Dermis blood vessel endothelial cell (primary cell): Measurements from ENCODE around the gene UNC5B. TPM values are rescaled to one million over a fixed set of nuclear protein-coding genes. Genes with fewer than 3 reads are reported as not detected.

ENCODE experiments used
- DNase-seq: peaks from one replicate; pipeline ENCODE4 v3.0.0; 2010
- total RNA-seq: library from RNA; depleted of rRNA; stranded (reverse); fragments of >200 nt; gene quantifications from 2 replicates; pipeline ENCODE4 v1.2.3, GENCODE V29; 2014

The UNC5B gene
- total RNA-seq, 1 donor from 2014 or later, result 15.1 TPM

- no peak for DNase-seq
Measured at GRCh38 chr10:71223347-71224058, 11.1 kb downstream of the UNC5B start.

DNA sequence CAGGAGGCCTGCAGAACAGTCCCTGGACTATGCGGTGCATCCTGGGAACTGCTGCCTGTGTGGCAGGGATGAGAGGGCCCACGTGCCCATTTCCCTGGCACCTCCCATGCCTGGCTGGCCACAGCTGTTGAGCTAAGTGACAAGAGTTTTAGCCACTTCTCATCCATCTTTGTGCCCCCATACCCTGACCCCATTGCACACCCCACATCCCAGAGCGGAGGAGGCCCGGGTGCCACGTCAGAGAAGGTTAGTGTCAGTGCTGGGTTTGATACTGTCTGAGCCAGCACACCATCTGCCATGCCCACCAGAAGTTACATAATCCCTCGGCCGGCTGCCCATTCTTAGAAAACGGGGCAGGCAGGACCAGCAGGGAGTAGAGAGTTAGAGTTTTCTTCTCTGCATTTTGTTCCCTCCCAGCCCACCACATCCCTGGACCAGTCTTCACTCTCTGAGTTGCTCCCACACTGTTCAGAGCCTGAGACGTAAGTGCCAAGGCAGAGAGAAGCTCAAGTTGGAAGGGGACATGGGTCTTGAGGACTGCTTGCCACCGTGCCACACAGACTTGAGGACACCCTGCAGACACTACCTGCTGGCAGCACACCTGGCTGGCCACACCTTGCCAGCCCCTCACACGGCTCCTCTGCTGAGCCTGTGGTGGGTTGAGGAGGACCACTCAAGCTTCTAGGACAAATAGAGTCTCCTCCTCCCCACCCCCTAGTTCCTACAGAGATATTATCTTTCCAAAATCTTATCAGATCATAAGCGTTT, 13.1 kb downstream of the UNC5B start:
- no peak for DNase-seq

GRCh38 chr10:71228875-71229675, 16.7 kb downstream of the UNC5B start:
- DNase-seq, result no peak

DNA sequence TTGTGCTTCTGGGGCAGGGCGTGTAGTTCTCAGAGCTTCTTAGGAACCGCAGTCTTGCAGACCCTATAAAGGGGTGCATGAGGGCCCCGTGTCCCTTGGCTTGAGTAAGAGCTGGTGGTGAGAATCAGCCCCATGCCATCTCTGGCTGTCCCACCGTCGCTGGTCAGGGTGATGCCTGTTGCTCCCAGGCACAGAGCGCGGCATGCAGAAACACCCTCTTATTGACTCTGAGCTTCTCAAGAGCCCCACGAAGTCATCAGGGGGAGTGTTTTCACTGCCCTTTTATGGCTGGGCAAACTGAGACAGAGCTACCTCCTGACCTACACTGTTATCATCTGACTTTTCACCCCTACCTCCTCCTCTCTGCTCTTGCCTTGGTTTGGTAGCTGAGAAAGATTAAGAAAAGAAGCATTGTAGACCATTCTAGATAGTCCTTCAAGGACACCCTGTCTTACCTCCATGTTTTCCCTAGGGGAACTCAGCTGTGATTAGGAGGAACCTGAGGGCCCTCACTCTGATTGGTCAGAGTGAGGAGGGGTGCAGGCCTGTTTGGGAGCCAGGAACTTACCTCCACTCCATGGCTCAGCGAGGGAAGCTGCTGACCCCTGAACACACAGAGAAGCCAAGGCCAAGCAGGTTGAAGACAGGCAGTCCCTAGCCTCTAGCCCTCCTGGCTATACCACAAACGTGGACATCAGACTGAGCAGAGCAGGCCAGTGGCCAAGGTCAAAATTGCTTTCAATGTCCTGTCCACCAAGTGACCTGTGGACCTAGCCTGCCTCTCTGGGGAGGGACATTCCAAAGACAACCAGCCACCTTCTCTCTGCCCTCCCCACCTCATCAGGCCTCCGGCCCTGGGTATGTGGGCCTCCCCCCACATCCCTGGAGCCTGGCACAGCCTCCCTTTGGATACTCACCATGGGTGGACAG, 17.6 kb downstream of the UNC5B start:
- no peak for DNase-seq

DNA sequence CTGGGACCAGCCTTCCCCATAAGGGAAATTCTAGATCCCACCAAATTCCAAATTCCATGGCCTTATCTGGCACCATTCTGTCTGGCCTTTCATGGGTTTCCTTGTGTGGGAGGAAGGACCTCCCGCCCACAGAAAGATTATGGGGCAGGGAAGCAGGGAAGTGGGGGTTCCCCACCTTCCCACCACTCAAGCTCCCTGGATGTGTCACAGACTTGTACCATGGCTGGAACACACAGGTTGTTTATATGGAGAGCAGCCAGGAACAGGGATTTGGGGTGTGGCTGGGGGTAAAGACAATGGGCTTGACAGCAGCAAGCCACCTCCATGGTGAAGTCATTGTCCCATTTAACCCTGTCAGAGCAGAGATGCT, 18.3 kb downstream of the UNC5B start:
- no peak for DNase-seq

GRCh38 chr10:71231206-71231605, 18.8 kb downstream of the UNC5B start:
- no peak for DNase-seq

GRCh38 chr10:71232089-71232998, 20.0 kb downstream of the UNC5B start:
- DNase-seq, result no peak

DNA sequence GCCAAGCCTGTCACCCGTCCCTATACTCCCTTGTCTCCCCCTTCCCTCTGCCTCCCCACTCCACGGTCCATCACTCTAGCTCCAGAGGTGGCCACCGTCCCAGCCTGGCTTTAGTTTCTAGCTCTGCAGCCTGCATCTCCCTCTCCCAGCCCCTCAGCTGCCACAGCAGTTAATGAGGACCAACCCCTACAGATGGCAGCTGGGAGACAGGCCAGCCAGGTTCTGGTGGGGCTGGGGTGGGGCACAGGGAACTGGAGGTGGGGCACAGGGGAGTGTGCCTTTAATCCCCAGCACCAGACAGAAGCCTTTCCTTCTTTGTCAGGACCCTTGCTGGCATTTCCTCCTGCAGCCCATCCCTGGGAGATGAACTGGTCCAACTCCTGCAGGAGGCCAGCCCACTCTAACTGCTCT, 21.1 kb downstream of the UNC5B start:
- DNase-seq, result no peak

DNA sequence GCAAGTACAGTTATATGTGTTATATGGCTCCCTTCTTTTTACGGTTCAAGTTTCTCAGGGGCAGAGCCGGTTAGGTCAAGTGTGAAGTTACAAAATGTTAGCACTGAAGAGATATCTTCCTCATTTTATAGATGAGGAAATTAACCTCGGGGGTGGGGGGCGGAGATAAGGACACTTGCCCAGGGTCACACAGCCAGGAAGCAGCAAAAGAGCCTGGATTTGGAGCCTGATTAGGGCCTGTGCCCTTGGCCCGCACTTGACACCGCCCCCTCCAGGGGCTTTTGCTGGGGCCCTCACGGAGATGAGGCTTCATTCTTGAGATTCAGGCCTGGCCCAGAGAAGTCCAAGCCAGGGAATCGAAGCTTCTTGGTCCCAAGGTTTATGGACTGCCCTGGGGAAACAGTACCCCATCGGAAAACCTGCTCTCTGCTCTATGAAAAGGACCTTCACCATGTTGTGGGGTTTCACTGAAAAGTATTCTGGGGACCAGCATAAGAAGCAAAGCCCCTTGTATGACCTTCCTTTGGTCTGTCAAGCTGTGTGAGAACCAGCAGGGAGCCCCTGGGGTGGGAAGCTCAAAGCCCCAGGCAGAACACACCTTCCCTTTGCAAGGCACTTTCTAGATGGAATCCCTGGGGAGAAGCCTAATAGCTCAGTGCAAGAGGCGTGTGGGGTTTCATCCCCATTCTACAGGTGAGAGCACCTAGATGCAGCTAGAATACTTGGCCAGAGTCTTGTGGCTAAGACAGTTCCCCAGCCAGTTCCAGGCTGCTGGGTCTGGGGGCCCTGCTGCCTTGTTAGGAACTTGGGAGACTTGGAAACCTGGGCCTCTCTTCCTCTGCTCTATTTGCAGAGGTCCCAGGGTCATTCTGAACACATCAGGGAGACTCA, 21.9 kb downstream of the UNC5B start:
- DNase-seq, result no peak

DNA sequence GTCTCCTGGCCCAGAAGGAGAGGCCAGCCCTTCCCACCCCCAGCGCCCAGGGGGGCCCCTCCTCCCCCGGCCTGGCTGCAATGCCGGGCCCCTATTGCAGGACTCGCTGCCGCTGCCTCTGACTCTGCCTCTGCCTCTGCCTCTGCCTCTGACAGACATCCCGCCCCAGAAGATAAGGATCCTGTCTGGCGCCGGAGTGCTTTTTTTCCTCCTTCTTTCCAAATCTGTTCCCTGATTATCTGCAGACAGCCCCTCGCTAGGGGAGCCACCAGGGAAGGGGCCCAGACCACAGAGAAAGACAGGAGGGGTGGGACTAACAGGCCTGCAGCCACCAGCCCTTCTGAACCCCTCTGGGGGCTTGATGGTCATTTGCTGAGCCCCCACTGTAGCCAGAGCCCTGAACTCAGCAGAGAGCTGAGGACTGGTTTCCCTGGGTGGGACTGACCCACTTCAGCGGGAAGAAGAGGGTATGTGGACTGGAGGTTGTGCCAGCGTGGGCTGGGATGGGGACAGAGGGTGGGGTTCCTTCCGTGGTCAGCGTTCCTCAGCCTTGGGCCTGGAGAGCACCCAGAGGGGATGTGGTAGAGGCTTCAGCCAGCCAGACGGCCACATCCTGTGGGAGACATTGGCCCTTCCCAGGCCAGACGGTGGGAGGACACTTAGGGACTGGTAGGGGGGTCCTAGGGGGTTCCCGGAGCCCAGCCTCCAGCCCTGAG, 22.8 kb downstream of the UNC5B start:
- no peak for DNase-seq

GRCh38 chr10:71235808-71236207, 23.4 kb downstream of the UNC5B start:
- no peak for DNase-seq

DNA sequence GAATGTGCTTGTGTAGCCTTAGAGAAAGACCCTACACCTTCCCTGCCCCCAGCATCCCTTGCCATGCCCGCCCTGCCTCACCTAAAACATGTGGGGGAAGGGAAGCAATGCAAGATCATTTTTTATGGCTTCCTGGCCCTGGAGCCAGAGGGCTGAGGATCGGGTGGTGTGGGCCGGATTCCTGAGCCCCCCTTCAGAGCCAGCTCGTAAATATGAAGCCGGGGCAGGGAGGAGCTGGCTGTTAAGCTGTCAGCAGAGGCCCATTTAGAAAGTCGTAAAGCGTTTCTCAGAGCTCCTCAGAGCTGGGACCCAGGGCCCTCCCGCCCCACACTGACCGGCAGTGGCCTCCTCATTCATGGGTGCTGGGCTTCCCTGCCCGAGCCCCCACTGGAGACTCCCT, 23.9 kb downstream of the UNC5B start:
- no peak for DNase-seq

DNA sequence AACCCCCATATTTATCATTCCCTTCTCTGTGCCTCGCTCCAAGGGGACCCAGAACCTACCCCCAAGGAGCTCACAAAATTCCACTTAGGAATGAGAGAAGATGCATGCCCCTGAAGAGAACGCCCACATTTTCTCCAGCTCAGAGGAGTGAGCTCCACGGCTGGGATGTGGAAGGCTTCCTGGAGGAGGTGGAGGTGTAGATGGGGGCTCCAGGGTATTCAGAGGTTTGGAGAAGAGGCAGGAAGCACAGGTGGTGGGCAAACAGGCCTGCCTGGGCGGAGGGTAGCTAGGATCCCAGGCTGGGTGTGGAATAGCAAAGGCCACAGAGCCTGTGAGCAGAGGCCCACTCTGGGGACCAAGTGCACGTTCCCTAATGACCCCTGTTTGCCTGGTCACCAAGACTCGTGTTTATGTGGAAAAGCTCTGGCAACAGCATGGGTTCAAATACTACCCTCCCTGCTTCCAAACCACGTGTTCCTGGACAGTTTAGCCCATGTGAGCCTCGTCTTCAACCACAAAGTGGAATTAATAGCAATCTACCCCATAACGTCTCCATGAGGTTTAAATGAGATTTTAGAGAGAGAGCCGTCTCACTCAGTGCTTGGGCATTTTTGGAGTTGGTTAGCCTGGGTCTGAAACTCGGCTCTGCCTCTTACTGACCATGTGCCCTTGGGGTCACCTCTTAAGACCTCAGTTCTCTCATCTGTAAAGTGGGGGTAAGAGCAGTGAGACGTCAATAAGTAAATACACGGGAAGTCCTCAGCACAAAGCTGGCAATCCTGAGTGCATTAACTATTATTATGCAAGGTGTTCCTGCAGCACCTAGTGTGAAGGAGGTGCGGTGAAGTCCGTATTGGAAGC, 24.7 kb downstream of the UNC5B start:
- no peak for DNase-seq

DNA sequence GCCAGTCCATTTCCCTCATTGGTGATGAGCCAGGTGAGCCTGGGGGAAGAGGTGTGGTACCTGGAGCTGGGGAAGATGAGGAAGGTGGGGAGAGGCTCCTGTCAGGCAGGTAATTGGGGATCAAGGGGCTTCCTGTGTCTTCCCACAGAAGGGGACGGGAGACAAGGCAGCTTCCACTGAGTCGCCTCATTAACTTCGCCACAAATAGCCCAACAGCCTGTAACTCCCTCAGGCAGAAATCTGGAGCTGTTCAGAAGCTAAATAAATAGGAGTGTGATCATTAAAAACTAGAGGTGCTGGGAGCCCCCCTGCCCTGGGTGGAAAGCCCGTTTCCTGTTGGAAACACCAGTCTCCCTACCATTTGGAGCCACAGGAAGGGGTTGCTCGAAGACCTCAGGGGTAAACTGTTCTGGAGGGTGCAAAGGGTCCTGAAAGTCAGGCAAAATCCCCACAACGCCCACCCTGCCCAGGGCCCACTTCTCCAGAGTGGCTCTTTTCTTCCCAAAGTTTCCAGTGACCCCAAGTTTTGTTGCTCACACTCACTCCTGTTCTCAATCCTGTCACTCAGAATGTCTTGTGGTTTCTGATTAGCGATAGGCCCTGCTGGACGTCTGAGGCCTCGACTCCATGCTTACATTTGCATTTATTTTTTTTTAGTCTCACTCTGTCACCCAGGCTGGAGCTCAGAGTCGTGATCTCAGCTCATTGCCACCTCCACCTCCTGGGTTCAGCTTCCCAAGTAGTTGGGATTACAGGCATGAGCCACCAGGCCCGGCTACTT, 25.7 kb downstream of the UNC5B start:
- DNase-seq, result no peak

GRCh38 chr10:71238626-71239025, 26.3 kb downstream of the UNC5B start:
- no peak for DNase-seq

GRCh38 chr10:71239131-71239915, 27.0 kb downstream of the UNC5B start:
- no peak for DNase-seq
